Measurements from ENCODE around the gene POLG.

Gene POLG

GRCh38 chr15:89352476-89352875, 17.9 kb upstream of the POLG start:
- Histone ChIP-seq H3K36me3 (no peaks in the 10 kb centered on the region), H3K9me3 (no peaks in the 10 kb centered on the region), H3K27me3 (peaks cover 0 to 74% of the 10 kb centered on the region in 2 donors), H3K4me3 (no peak overlapping the region), H3K4me1 (no peaks in the 10 kb centered on the region), H3K27ac (no peak overlapping the region)
- intact Hi-C loops (cut with DNase I; ENCODE audit: low total_unique reads) = no loop called here
- DNase-seq = no peak
- TF ChIP-seq CTCF (IDR thresholded peaks at IDR 0.05) = no peak

GRCh38 chr15:89349206-89349558, 14.6 kb upstream of the POLG start:
- Histone ChIP-seq H3K36me3 (no peaks in the 10 kb centered on the region), H3K4me1 (no peaks in the 10 kb centered on the region), H3K4me3 (no peak overlapping the region), H3K27me3 (peaks cover 0 to 67% of the 10 kb centered on the region in 2 donors), H3K9me3 (no peaks in the 10 kb centered on the region), H3K27ac (no peak overlapping the region)
- no peak for DNase-seq
- no peak for TF ChIP-seq CTCF (IDR thresholded peaks at IDR 0.05)
- intact Hi-C loops (cut with DNase I; ENCODE audit: low total_unique reads) = no loop called here

- intact Hi-C loops (cut with DNase I; ENCODE audit: low total_unique reads) = no loop called here
- H3K27me3 ChIP-seq = peaks cover 0 to 62% of the 10 kb centered on the region in 2 donors
- no peak overlapping the region for H3K4me3 ChIP-seq
Observed at GRCh38 chr15:89346516-89347231, 12.1 kb upstream of the POLG start.

GRCh38 chr15:89345248-89345647, 10.6 kb upstream of the POLG start:
- H3K27ac ChIP-seq = no peak overlapping the region
- H3K4me3 ChIP-seq = no peak overlapping the region
- H3K36me3 ChIP-seq = no peaks in the 10 kb centered on the region
- H3K4me1 ChIP-seq = no peaks in the 10 kb centered on the region
- no peak for TF ChIP-seq CTCF (IDR thresholded peaks at IDR 0.05)
- intact Hi-C loops (cut with DNase I; ENCODE audit: low total_unique reads) = no loop called here
- H3K9me3 ChIP-seq = no peaks in the 10 kb centered on the region
- H3K27me3 ChIP-seq = peaks cover 0 to 54% of the 10 kb centered on the region in 2 donors
- DNase-seq = no peak

More at GRCh38 chr15:89346516-89347231, 12.1 kb upstream of the POLG start:
- no peaks in the 10 kb centered on the region for H3K36me3 ChIP-seq
- no peak overlapping the region for H3K27ac ChIP-seq
- DNase-seq = no peak
- H3K9me3 ChIP-seq = no peaks in the 10 kb centered on the region
- no peak for TF ChIP-seq CTCF (IDR thresholded peaks at IDR 0.05)
- no peaks in the 10 kb centered on the region for H3K4me1 ChIP-seq

GRCh38 chr15:89342840-89343239, 8.2 kb upstream of the POLG start:
- H3K4me1 ChIP-seq = no peaks in the 10 kb centered on the region
- H3K9me3 ChIP-seq = no peaks in the 10 kb centered on the region
- no peak for TF ChIP-seq CTCF (IDR thresholded peaks at IDR 0.05)
- H3K4me3 ChIP-seq = no peak overlapping the region
- no peaks in the 10 kb centered on the region for H3K36me3 ChIP-seq
- intact Hi-C loops (cut with DNase I; ENCODE audit: low total_unique reads) = no loop called here
- DNase-seq = no peak
- H3K27me3 ChIP-seq = peaks cover 0 to 41% of the 10 kb centered on the region in 2 donors
- H3K27ac ChIP-seq = no peak overlapping the region

All from tibial artery (tissue), 4 donors.